ENCODE results near the gene WIPF3.

- peak; percentile 99 for TF ChIP-seq CTCF (conservative IDR thresholded peaks at IDR 0.05)
- no peak for TF ChIP-seq EZH2 (IDR thresholded peaks at IDR 0.05; ENCODE audit: low read depth)
These were observed 115.2 kb downstream of the WIPF3 start for GRCh38 chr7:29921404-29922010.
